SHP77 (cell line): ENCODE data around the gene HPD.
"Not testable (repeated sequence)": the region's sequence is repeated elsewhere in the genome, so short reads cannot be mapped to it uniquely, and the experiment has no call there.

ENCODE experiments used
- DNase-seq, 2 experiments: peaks; one replicate each; lab custom pipeline; 2025; lab: John Stamatoyannopoulos, UW

The HPD gene

GRCh38 chr12:121799156-121799841 is 59.4 kb downstream of the HPD start:
- DNase-seq = peak; percentile 77 to 85

GRCh38 chr12:121798787-121799155 is 59.9 kb downstream of the HPD start:
- DNase-seq = no peak

GRCh38 chr12:121797937-121798786 is 60.5 kb downstream of the HPD start:
- DNase-seq = peak; percentile 90 to 91

- peak; percentile 93 to 98 for DNase-seq
These were observed 61.6 kb downstream of the HPD start for GRCh38 chr12:121796855-121797751.

- peak; percentile 81 to 86 for DNase-seq
These were observed 63.4 kb downstream of the HPD start for GRCh38 chr12:121795034-121795968.

- DNase-seq = no peak
These were observed 64.1 kb downstream of the HPD start for GRCh38 chr12:121794534-121795033.

GRCh38 chr12:121793838-121794533 is 64.7 kb downstream of the HPD start:
- DNase-seq = peak; percentile 93 to 94

- DNase-seq = peak in 1 of 2 experiments; percentile 69
These were observed 65.2 kb downstream of the HPD start, which contains the start of gene RHOF for GRCh38 chr12:121793440-121793837. Gene RHOF, minus strand, starts transcription at chr12:121793688. Its CDS starts 55 bp downstream, at chr12:121793633.

GRCh38 chr12:121792607-121793439 is 65.8 kb downstream of the HPD start:
- peak in 1 of 2 experiments; percentile 37 for DNase-seq

GRCh38 chr12:121791671-121792551 is 66.7 kb downstream of the HPD start:
- no peak for DNase-seq

GRCh38 chr12:121790785-121791184 is 67.9 kb downstream of the HPD start:
- DNase-seq = not testable (repeated sequence)

- no peak for DNase-seq
These were observed 68.6 kb downstream of the HPD start for GRCh38 chr12:121789800-121790728.
